DOHH2 (cell line): ENCODE data around the gene PAX3.

Source experiments
- H3F3A ChIP-seq: fragments of 200-600 bp; sonication (generic), shearing (Covaris generic); 2 replicates; pipeline ENCODE4 v1.6.0; 2016; ENCODE audit warnings: antibody characterized with exemption, mild to moderate bottlenecking; ENCODE audit not compliant: control insufficient read depth, insufficient read depth
- H3K27ac ChIP-seq: fragments of 200-600 bp; sonication (generic); 2 replicates; pipeline ENCODE4 v1.5.1; 2014; ENCODE audit warnings: low read depth, mild to moderate bottlenecking, low read length, moderate library complexity
- H3K27me3 ChIP-seq: fragments of 200-600 bp; sonication (generic); 2 replicates; pipeline ENCODE4 v1.6.1; 2014; ENCODE audit warnings: mild to moderate bottlenecking, low read length, mixed read lengths; ENCODE audit not compliant: control insufficient read depth
- H3K36me3 ChIP-seq: fragments of 200-600 bp; sonication (generic); 2 replicates; pipeline ENCODE4 v1.6.1; 2014; ENCODE audit warnings: mild to moderate bottlenecking, low read length, moderate library complexity, mixed read lengths; ENCODE audit not compliant: control insufficient read depth
- H3K4me1 ChIP-seq: fragments of 200-600 bp; sonication (generic); 2 replicates; pipeline ENCODE4 v1.6.1; 2014; ENCODE audit warnings: mild to moderate bottlenecking, low read length, mixed read lengths; ENCODE audit not compliant: control insufficient read depth
- H3K4me2 ChIP-seq: fragments of 200-600 bp; sonication (generic); 2 replicates; pipeline ENCODE4 v1.6.0; 2014; ENCODE audit warnings: mild to moderate bottlenecking, low read length, moderate library complexity
- H3K4me3 ChIP-seq: fragments of 200-600 bp; sonication (generic); 2 replicates; pipeline ENCODE4 v1.5.1; 2014; ENCODE audit warnings: mild to moderate bottlenecking, low read length, mixed read lengths
- H3K79me2 ChIP-seq: fragments of 200-600 bp; sonication (generic); 2 replicates; pipeline ENCODE4 v1.6.1; 2014; ENCODE audit warnings: mild to moderate bottlenecking, low read length, mixed read lengths; ENCODE audit not compliant: control insufficient read depth
- H3K9me2 ChIP-seq: fragments of 200-600 bp; sonication (generic); replicated peaks from 2 replicates; pipeline ENCODE4 v1.6.1; 2014; ENCODE audit warnings: mild to moderate bottlenecking, low read length, mixed read lengths; ENCODE audit not compliant: control insufficient read depth
- H3K9me3 ChIP-seq: fragments of 200-600 bp; sonication (generic); 2 replicates; pipeline ENCODE4 v1.6.1; 2014; ENCODE audit warnings: antibody characterized with exemption, low read length, mixed read lengths; ENCODE audit not compliant: control insufficient read depth, insufficient read depth
- H4K20me1 ChIP-seq: fragments of 200-600 bp; sonication (generic); 2 replicates; pipeline ENCODE4 v1.6.0; 2014; ENCODE audit warnings: low read depth, mild to moderate bottlenecking, antibody characterized with exemption, low read length, moderate library complexity; ENCODE audit not compliant: control insufficient read depth, insufficient read depth
- EZH2phosphoT487 ChIP-seq: fragments of 200-600 bp; sonication (generic); IDR thresholded peaks from 2 replicates; pipeline ENCODE4 v1.6.1; 2017; ENCODE audit warnings: borderline replicate concordance, mild to moderate bottlenecking, antibody characterized with exemption, low read length, moderate library complexity, mixed read lengths
- TF ChIP-seq, protein P1 (sequence below): fragments of 200-600 bp; sonication (generic); IDR thresholded peaks from one replicate; pipeline ENCODE4 v1.5.1; 2014; ENCODE audit warnings: antibody characterized with exemption, mild to moderate bottlenecking, low read depth, low read length; ENCODE audit not compliant: poor library complexity, severe bottlenecking

The PAX3 gene

DNA sequence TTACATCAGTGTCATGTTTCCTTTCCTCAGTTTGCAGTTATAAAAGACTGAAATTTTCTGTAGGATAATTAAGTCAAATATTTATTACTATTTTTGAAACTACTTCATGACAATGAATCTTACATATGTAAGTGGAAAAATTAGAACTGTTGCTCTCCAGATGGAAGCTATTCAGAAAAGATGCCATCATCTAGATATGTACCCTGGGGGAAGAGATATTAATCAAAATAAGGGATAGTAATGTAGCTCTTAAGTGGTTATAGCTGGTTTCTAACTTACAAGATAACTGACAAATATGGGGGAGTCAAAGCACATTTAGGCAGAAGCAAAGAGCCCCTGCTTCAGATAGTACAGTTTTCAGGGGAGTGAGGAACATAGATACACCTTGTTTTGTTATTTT lies 38.1 kb upstream of the PAX3 start:
- Histone ChIP-seq H3K79me2 (no peaks in the 10 kb centered on the region), H3K4me2 (no peak overlapping the region), H3K4me1 (no peaks in the 10 kb centered on the region), H3K4me3 (no peak overlapping the region), H4K20me1 (no peaks in the 10 kb centered on the region), H3K27ac (no peak overlapping the region), H3K27me3 (0 out of 2 replicates have a peak, but pooled peaks cover 3% of the 10 kb centered on the region), H3F3A (no peaks in the 10 kb centered on the region), H3K36me3 (no peaks in the 10 kb centered on the region), H3K9me2 (no peaks in the 10 kb centered on the region), H3K9me3 (no peaks in the 10 kb centered on the region; the same call in 1 of the 2 replicates)
- TF ChIP-seq EZH2phosphoT487, result no peak
- TF ChIP-seq, protein P1, sequence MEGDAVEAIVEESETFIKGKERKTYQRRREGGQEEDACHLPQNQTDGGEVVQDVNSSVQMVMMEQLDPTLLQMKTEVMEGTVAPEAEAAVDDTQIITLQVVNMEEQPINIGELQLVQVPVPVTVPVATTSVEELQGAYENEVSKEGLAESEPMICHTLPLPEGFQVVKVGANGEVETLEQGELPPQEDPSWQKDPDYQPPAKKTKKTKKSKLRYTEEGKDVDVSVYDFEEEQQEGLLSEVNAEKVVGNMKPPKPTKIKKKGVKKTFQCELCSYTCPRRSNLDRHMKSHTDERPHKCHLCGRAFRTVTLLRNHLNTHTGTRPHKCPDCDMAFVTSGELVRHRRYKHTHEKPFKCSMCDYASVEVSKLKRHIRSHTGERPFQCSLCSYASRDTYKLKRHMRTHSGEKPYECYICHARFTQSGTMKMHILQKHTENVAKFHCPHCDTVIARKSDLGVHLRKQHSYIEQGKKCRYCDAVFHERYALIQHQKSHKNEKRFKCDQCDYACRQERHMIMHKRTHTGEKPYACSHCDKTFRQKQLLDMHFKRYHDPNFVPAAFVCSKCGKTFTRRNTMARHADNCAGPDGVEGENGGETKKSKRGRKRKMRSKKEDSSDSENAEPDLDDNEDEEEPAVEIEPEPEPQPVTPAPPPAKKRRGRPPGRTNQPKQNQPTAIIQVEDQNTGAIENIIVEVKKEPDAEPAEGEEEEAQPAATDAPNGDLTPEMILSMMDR, result no peak

DNA sequence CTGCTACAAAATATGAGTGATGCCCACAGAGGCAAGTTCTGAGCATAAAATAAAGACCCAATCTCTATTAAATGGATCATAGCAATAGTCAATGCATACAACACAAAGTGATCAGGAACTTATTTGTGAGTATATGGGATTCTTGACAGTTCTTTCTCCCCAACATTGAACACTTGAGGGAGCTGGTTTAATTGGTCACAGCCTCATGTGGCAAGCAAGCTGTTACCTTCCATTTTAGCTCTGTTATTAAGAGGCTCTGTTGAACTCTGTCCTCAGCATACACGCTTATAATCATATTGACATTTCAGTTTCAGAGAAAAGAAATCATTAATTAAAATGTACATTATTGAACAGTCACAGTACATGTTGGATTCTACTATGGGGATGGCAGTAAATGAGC lies 37.6 kb upstream of the PAX3 start:
- H4K20me1 ChIP-seq, result no peaks in the 10 kb centered on the region
- TF ChIP-seq EZH2phosphoT487, result no peak
- TF ChIP-seq, protein P1, result no peak
- no peaks in the 10 kb centered on the region for H3K4me1 ChIP-seq
- 0 out of 2 replicates have a peak, but pooled peaks cover 3% of the 10 kb centered on the region for H3K27me3 ChIP-seq
- H3K79me2 ChIP-seq, result no peaks in the 10 kb centered on the region
- H3K4me2 ChIP-seq, result no peak overlapping the region
- no peaks in the 10 kb centered on the region for H3F3A ChIP-seq
- no peak overlapping the region for H3K27ac ChIP-seq
- H3K4me3 ChIP-seq, result no peak overlapping the region
- no peaks in the 10 kb centered on the region for H3K36me3 ChIP-seq
- no peaks in the 10 kb centered on the region; the same call in 1 of the 2 replicates for H3K9me3 ChIP-seq
- H3K9me2 ChIP-seq, result no peaks in the 10 kb centered on the region

DNA sequence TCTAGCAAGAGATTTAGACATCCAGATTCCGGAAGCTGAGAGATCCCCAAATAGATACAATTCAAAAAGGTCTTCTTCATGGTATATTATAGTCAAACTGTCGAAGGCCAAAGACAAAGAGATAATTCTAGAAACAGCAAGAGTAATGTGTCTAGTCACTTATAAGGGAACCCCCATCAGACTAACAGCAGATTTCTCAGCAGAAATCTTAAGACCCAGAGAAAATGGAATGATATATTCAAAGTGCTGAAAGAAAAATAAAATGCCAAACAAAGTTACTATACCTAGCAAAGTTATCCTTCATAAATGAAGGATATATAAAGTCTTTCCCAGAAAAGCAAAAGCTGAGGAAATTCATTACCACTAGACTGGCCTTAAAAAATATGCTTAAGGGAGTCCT lies 36.1 kb upstream of the PAX3 start:
- Histone ChIP-seq H3K9me3 (no peaks in the 10 kb centered on the region; the same call in 1 of the 2 replicates), H3K4me2 (no peak overlapping the region), H3K36me3 (no peaks in the 10 kb centered on the region), H4K20me1 (no peaks in the 10 kb centered on the region), H3K27ac (no peak overlapping the region), H3K9me2 (no peaks in the 10 kb centered on the region), H3K4me1 (no peaks in the 10 kb centered on the region), H3K4me3 (no peak overlapping the region), H3K79me2 (no peaks in the 10 kb centered on the region), H3F3A (no peaks in the 10 kb centered on the region), H3K27me3 (0 out of 2 replicates have a peak, but pooled peaks cover 3% of the 10 kb centered on the region)
- TF ChIP-seq, protein P1, result no peak
- no peak for TF ChIP-seq EZH2phosphoT487
